ENCODE measurements around the gene CD58. TPM values are rescaled to one million over a fixed set of nuclear protein-coding genes. Genes with fewer than 3 reads are reported as not detected.
A peak's percentile ranks its signal among the peaks of the same experiment; 100 is the strongest.

The CD58 gene
- total RNA-seq, 1 experiment from 2014 or later, result 18.9 TPM

DNA sequence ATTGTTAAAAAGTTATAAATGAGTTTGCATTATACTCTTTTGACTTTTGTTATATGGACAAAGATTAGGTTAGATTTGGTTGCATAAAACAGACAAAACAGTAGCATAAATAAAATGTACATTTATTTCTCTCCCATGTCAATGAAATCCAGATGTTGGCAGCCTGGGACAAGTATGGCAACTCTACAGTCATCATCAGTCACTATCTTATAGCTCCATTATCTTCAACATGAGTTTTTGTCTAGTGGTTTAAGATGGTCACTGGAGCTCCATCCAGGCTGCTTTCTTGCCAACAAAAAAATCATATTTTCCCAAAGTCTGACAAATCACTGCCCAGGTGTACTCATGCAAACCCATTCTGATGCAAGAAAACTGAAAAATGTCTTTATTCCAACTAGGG lies 83.8 kb downstream of the CD58 start:
- DNase-seq, result no peak
- no TSS peak for BruUV-seq (replicated peaks)
- Mint-ChIP-seq H3K4me1 (ENCODE audit: low read depth, unreplicated experiment) (peaks cover 43% of the 10 kb centered on the region), H3K9me3 (ENCODE audit: low read depth, unreplicated experiment) (no peaks in the 10 kb centered on the region), H3K27ac (ENCODE audit: unreplicated experiment) (no peak overlapping the region), H3K27me3 (ENCODE audit: unreplicated experiment) (no peaks in the 10 kb centered on the region), H3K4me3 (ENCODE audit: low read depth, unreplicated experiment) (no peak overlapping the region), H3K36me3 (ENCODE audit: insufficient read depth, unreplicated experiment) (peaks cover 25% of the 10 kb centered on the region)
- TF ChIP-seq, protein P1, sequence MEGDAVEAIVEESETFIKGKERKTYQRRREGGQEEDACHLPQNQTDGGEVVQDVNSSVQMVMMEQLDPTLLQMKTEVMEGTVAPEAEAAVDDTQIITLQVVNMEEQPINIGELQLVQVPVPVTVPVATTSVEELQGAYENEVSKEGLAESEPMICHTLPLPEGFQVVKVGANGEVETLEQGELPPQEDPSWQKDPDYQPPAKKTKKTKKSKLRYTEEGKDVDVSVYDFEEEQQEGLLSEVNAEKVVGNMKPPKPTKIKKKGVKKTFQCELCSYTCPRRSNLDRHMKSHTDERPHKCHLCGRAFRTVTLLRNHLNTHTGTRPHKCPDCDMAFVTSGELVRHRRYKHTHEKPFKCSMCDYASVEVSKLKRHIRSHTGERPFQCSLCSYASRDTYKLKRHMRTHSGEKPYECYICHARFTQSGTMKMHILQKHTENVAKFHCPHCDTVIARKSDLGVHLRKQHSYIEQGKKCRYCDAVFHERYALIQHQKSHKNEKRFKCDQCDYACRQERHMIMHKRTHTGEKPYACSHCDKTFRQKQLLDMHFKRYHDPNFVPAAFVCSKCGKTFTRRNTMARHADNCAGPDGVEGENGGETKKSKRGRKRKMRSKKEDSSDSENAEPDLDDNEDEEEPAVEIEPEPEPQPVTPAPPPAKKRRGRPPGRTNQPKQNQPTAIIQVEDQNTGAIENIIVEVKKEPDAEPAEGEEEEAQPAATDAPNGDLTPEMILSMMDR (IDR thresholded peaks at IDR 0.05; ENCODE audit: unreplicated experiment), result no peak
- intact Hi-C loops (cut with micrococcal nuclease; ENCODE audit: unreplicated experiment), result loop anchor here (5.0 kb wide), 3 partner anchors 70 to 125 kb away; no protein-coding TSS in a partner anchor
- CTCF ChIA-PET, result interaction anchor here (2.7 kb wide), 1 partner anchor 348 kb away, joined by 41 read pairs; no protein-coding TSS in a partner anchor

DNA sequence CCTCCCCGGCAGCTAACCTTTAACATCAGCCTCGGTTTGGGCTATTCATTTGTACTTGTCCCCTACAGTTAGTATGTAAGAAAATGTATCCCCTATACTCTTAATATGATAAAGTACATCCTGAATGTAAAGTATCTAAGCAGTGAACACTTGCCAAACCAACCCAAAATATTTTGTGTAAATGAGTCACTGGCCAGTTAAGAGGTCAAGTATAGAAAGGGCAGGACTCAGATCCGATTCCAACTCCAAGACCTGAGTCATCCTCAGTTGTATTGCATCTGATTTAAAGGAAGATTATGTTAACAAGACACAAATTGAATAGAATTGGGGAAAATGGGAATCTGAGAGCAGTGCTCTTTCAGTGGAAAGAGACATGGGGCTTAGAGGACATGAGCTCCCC lies 84.4 kb downstream of the CD58 start:
- peaks cover 25% of the 10 kb centered on the region for H3K36me3 Mint-ChIP-seq (ENCODE audit: insufficient read depth, unreplicated experiment)
- intact Hi-C loops (cut with micrococcal nuclease; ENCODE audit: unreplicated experiment), result loop anchor here (5.0 kb wide), 3 partner anchors 69 to 124 kb away; no protein-coding TSS in a partner anchor
- H3K4me1 Mint-ChIP-seq (ENCODE audit: low read depth, unreplicated experiment), result peaks cover 38% of the 10 kb centered on the region
- H3K9me3 Mint-ChIP-seq (ENCODE audit: low read depth, unreplicated experiment), result no peaks in the 10 kb centered on the region
- H3K4me3 Mint-ChIP-seq (ENCODE audit: low read depth, unreplicated experiment), result no peak overlapping the region
- H3K27me3 Mint-ChIP-seq (ENCODE audit: unreplicated experiment), result no peaks in the 10 kb centered on the region
- no TSS peak for BruUV-seq (replicated peaks)
- TF ChIP-seq, protein P1 (IDR thresholded peaks at IDR 0.05; ENCODE audit: unreplicated experiment), result no peak
- H3K27ac Mint-ChIP-seq (ENCODE audit: unreplicated experiment), result no peak overlapping the region
- CTCF ChIA-PET, result interaction anchor here (0.6 to 2.7 kb wide), 6 partner anchors 8 to 347 kb away, joined by 3 to 41 read pairs (median 4); partner anchors contain the start of gene ATP1A1
- DNase-seq, result no peak

DNA sequence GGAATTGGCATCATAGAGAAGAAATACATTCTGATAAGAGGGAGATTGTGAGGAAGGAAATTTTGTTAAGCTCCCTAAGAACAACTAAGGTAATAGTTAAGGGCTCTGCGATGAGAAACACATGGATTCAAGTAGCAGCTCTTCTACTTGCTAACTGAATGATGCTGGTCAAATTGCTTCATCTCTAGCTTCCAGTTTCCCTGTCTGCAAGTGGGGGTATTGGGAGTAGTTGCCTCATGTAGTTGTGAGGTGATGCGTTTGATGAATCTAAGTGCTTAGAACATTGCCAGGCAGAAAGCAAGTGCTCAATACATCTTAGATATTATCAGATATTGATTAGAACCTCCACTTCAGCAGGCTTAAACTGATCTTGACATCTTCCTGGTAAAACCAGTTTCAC lies 84.8 kb downstream of the CD58 start:
- Mint-ChIP-seq H3K4me1 (ENCODE audit: low read depth, unreplicated experiment) (peaks cover 34% of the 10 kb centered on the region), H3K27ac (ENCODE audit: unreplicated experiment) (peak overlapping the region; percentile 20), H3K27me3 (ENCODE audit: unreplicated experiment) (no peaks in the 10 kb centered on the region), H3K9me3 (ENCODE audit: low read depth, unreplicated experiment) (no peaks in the 10 kb centered on the region), H3K4me3 (ENCODE audit: low read depth, unreplicated experiment) (no peak overlapping the region), H3K36me3 (ENCODE audit: insufficient read depth, unreplicated experiment) (peaks cover 25% of the 10 kb centered on the region)
- no peak for DNase-seq
- TF ChIP-seq, protein P1 (IDR thresholded peaks at IDR 0.05; ENCODE audit: unreplicated experiment), result no peak
- intact Hi-C loops (cut with micrococcal nuclease; ENCODE audit: unreplicated experiment), result loop anchor here (5.0 kb wide), 3 partner anchors 69 to 124 kb away; no protein-coding TSS in a partner anchor
- BruUV-seq (replicated peaks), result no TSS peak
- CTCF ChIA-PET, result interaction anchor here (0.6 to 2.7 kb wide), 13 partner anchors 8 to 347 kb away, joined by 3 to 41 read pairs (median 5); partner anchors contain the start of gene ATP1A1

DNA sequence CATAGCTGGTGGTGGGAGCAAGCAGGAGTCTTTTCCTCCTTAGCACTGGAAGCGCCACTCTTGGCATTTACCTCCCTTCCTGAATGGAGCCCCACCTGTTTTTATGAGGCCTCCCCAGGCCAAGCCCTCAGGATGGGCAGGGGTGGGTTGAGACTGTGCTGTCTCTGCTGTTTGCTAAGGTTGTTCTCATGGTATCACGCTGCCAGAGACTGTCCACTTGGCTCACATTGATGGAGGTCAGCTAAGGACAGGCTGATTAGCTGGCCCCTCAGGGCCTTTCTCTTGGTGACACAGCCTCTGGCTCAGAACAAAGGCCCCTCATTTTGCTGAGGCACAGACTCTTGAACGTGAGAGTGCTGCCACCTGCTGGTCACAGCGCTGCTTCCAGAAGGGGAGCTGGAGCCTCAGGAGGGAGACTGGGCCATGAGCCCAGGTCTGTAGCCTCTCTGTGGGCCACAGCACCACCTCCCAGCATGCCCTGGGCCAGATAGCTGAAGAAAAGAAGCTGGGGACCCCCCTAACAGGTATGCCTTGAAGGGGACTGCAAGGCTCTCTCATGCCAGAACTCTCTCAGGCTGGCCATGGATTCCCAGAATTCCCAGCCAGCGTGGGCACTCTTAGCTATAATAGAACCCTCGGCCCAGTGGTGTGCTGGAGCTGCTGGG lies 85.6 kb downstream of the CD58 start:
- no peaks in the 10 kb centered on the region for H3K27me3 Mint-ChIP-seq (ENCODE audit: unreplicated experiment)
- peaks cover 26% of the 10 kb centered on the region for H3K4me1 Mint-ChIP-seq (ENCODE audit: low read depth, unreplicated experiment)
- H3K4me3 Mint-ChIP-seq (ENCODE audit: low read depth, unreplicated experiment), result no peak overlapping the region
- no peaks in the 10 kb centered on the region for H3K9me3 Mint-ChIP-seq (ENCODE audit: low read depth, unreplicated experiment)
- peak overlapping the region; percentile 20 for H3K27ac Mint-ChIP-seq (ENCODE audit: unreplicated experiment)
- intact Hi-C loops (cut with micrococcal nuclease; ENCODE audit: unreplicated experiment), result loop anchor here (5.0 kb wide), 3 partner anchors 68 to 123 kb away; no protein-coding TSS in a partner anchor
- CTCF ChIA-PET, result interaction anchor here (0.6 to 2.7 kb wide), 20 partner anchors 9 to 353 kb away, joined by 3 to 41 read pairs (median 4); partner anchors contain the start of gene ATP1A1
- peak; percentile 85 for DNase-seq
- TF ChIP-seq, protein P1 (IDR thresholded peaks at IDR 0.05; ENCODE audit: unreplicated experiment), result peak; percentile 87
- no TSS peak for BruUV-seq (replicated peaks)
- peaks cover 21% of the 10 kb centered on the region for H3K36me3 Mint-ChIP-seq (ENCODE audit: insufficient read depth, unreplicated experiment)

Data from Calu3 (cell line).